Endothelial cell of umbilical vein (primary cell): ENCODE measurements around the gene ABTB2. TPM values are rescaled to one million over a fixed set of nuclear protein-coding genes. Genes with fewer than 3 reads are reported as not detected.

ENCODE experiments used
- BruUV-seq: library from RNA; stranded (reverse); fragments of 400-500 nt; replicated peaks from 2 replicates; lab custom pipeline; 2021; lab: Mats Ljungman, UMichigan
- CTCF ChIA-PET: fragments of 300-600, 350-600 bp; sonication (Branson Sonifier 250); formaldehyde crosslinking; loops from one replicate; lab custom pipeline; 2021; ENCODE audit warnings: antibody characterized with exemption, inconsistent platforms; lab: Charles Lee
- POLR2A ChIA-PET: fragments of 300-600, 350-600 bp; sonication (Branson Sonifier 250); formaldehyde crosslinking; loops from one replicate; lab custom pipeline; 2021; ENCODE audit warnings: antibody characterized with exemption, inconsistent platforms; lab: Charles Lee
- DNase-seq: peaks from one replicate; pipeline ENCODE4 v3.0.0-alpha.2; 2011; ENCODE audit warnings: low read depth, low spot score
- FAIRE-seq: peaks from 2 replicates; lab custom pipeline; 2011; peaks lifted over from hg19 to GRCh38; lab: Jason Lieb, UNC
- H2AFZ ChIP-seq: 2 replicates; pipeline ENCODE4 v1.6.0; 2012; ENCODE audit warnings: low read depth, low read length, control low read depth, inconsistent platforms
- H3K27ac ChIP-seq: 2 replicates; pipeline ENCODE4 v1.5.1; 2011; ENCODE audit warnings: low read depth, mild to moderate bottlenecking, control low read depth, low read length, moderate library complexity; ENCODE audit not compliant: insufficient read depth
- H3K27me3 ChIP-seq, 2 experiments: 2 replicates each; pipeline versions ENCODE4 v1.6.0 to v1.6.1; 2011; ENCODE audit warnings: low read length in 2 of 2, mixed read lengths in 1 of 2; ENCODE audit not compliant: control insufficient read depth in 2 of 2, insufficient read depth in 2 of 2
- H3K36me3 ChIP-seq, 2 experiments: 2 replicates in 1 of 2; 3 replicates in 1 of 2; pipeline ENCODE4 v1.5.1; 2011; ENCODE audit warnings: low read length in 2 of 2, mild to moderate bottlenecking in 1 of 2, moderate library complexity in 1 of 2; ENCODE audit not compliant: control insufficient read depth in 2 of 2, insufficient read depth in 2 of 2; ENCODE audit errors: extremely low read depth in 1 of 2
- H3K4me1 ChIP-seq: 3 replicates; pipeline ENCODE4 v1.5.1; 2011; ENCODE audit warnings: mild to moderate bottlenecking, low read length; ENCODE audit not compliant: control insufficient read depth, insufficient read depth; ENCODE audit errors: extremely low read depth
- H3K4me2 ChIP-seq: 2 replicates; pipeline ENCODE4 v1.6.1; 2011; ENCODE audit warnings: low read length, control low read depth, mixed read lengths; ENCODE audit not compliant: insufficient read depth
- H3K4me3 ChIP-seq, 3 experiments: fragments of 200-600 bp in 1 of 3; sonication (generic), shearing (Covaris generic) in 1 of 3; replicated peaks in 1 of 3; 2 replicates each; pipeline ENCODE4 v1.5.1; 2011 to 2016; ENCODE audit warnings: control low read depth in 3 of 3, low read length in 3 of 3, mild to moderate bottlenecking in 2 of 3, inconsistent platforms in 1 of 3, low read depth in 1 of 3, moderate library complexity in 1 of 3; ENCODE audit not compliant: insufficient read depth in 1 of 3
- H3K79me2 ChIP-seq: 2 replicates; pipeline ENCODE4 v1.6.0; 2012; ENCODE audit warnings: low read length, inconsistent platforms; ENCODE audit not compliant: control insufficient read depth, insufficient read depth
- H3K9ac ChIP-seq: replicated peaks from 2 replicates; pipeline ENCODE3; 2011; ENCODE audit warnings: low read length, control low read depth; ENCODE audit not compliant: insufficient read depth; ENCODE audit errors: extremely low read depth
- H3K9me1 ChIP-seq: replicated peaks from 3 replicates; pipeline ENCODE4 v1.6.0; 2011; ENCODE audit warnings: mild to moderate bottlenecking, low read length; ENCODE audit not compliant: control insufficient read depth, insufficient read depth; ENCODE audit errors: extremely low read depth
- H3K9me3 ChIP-seq: replicated peaks from 2 replicates; pipeline ENCODE4 v1.5.1; 2012; ENCODE audit warnings: low read length, inconsistent platforms; ENCODE audit not compliant: control insufficient read depth, insufficient read depth
- H4K20me1 ChIP-seq: replicated peaks from 2 replicates; pipeline ENCODE3; 2011; ENCODE audit warnings: mild to moderate bottlenecking, low read length; ENCODE audit not compliant: control insufficient read depth, insufficient read depth; ENCODE audit errors: extremely low read depth
- CTCF ChIP-seq, 2 donors: IDR thresholded peaks; 1 replicate in 1 of 2; 2 replicates in 1 of 2; pipeline ENCODE4 v1.5.1; 2011; ENCODE audit warnings: low read length in 2 of 2, mild to moderate bottlenecking in 2 of 2, moderate library complexity in 2 of 2, control low read depth in 1 of 2, inconsistent platforms in 1 of 2, low read depth in 1 of 2; ENCODE audit not compliant: insufficient read depth in 1 of 2; ENCODE audit errors: extremely low read depth in 1 of 2
- EZH2 ChIP-seq: IDR thresholded peaks from 2 replicates; pipeline ENCODE4 v1.6.1; 2012; ENCODE audit warnings: borderline replicate concordance, low read depth, mild to moderate bottlenecking, moderate library complexity, low read length, inconsistent platforms; ENCODE audit not compliant: severe bottlenecking
- FOS ChIP-seq: IDR thresholded peaks from 2 replicates; pipeline ENCODE4 v1.6.1; 2011; ENCODE audit warnings: mild to moderate bottlenecking, low read length, moderate library complexity, borderline replicate concordance; ENCODE audit not compliant: insufficient read depth
- GATA2 ChIP-seq: IDR thresholded peaks from 2 replicates; pipeline ENCODE4 v1.7.0; 2011; ENCODE audit warnings: low read depth, mild to moderate bottlenecking, moderate library complexity, mixed read lengths, low read length; ENCODE audit not compliant: insufficient read length, insufficient read depth
- JUN ChIP-seq: IDR thresholded peaks from 2 replicates; pipeline ENCODE4 v1.6.1; 2011; ENCODE audit warnings: borderline replicate concordance, low read depth; ENCODE audit not compliant: insufficient read length, insufficient read depth
- MAX ChIP-seq: IDR thresholded peaks from 2 replicates; pipeline ENCODE4 v1.6.1; 2011; ENCODE audit not compliant: insufficient read depth, insufficient read length
- MYC ChIP-seq: IDR thresholded peaks from one replicate; pipeline ENCODE4 v1.6.1; 2011; ENCODE audit warnings: mild to moderate bottlenecking, low read depth, low read length
- POLR2A ChIP-seq: IDR thresholded peaks from 2 replicates; pipeline ENCODE4 v1.6.1; 2012; ENCODE audit warnings: low read depth, mild to moderate bottlenecking, control low read depth, low read length
- POLR2AphosphoS5 ChIP-seq: IDR thresholded peaks from 2 replicates; pipeline ENCODE4 v1.6.1; 2012; ENCODE audit warnings: low read depth, mild to moderate bottlenecking, control low read depth, low read length, moderate library complexity; ENCODE audit not compliant: insufficient read depth
- dilution Hi-C: fragments of 300-500 bp; cut with MboI; formaldehyde crosslinking; loops from one replicate; pipeline ENCODE4 v1.15.0; 2019; ENCODE audit warnings: low sequenced_read_pairs; ENCODE audit not compliant: extremely low pct_ligation_motif_present
- intact Hi-C: fragments of 100-400 bp; cut with micrococcal nuclease; formaldehyde crosslinking; loops from one replicate; pipeline ENCODE4 v1.10.0; 2022
- polyA plus RNA-seq, 4 experiments: library from polyadenylated mRNA; depleted of rRNA in 3 of 4; stranded (reverse) in 3 of 4; unstranded in 1 of 4; fragments of >200 nt; gene quantifications; 2 replicates each; pipeline versions ENCODE4 v1.2.1 to v1.2.3, GENCODE V29; 2011 to 2012; ENCODE audit warnings: missing spikeins in 1 of 4
- total RNA-seq: library from RNA; stranded (reverse); gene quantifications from 2 replicates; pipeline ENCODE4 v1.2.3, GENCODE V29; 2021

The ABTB2 gene
- total and polyA plus RNA-seq, 2 donors (not counting 3 experiments of a cell fraction or from before 2014, with no cell fraction given), result 0.11 to 0.14 TPM

GRCh38 chr11:34328632-34328910 lies 29.2 kb downstream of the ABTB2 start:
- intact Hi-C loops (no loop called here), dilution Hi-C loops (no loop called here)
- Histone ChIP-seq H2AFZ (no peak overlapping the region), H3K79me2 (no peaks in the 10 kb centered on the region), H3K27me3 (peaks cover 2 to 11% of the 10 kb centered on the region in 2 experiments), H3K36me3 (no peaks in the 10 kb centered on the region), H3K4me1 (no peaks in the 10 kb centered on the region), H3K27ac (no peak overlapping the region), H3K4me3 (no peak overlapping the region), H3K4me2 (no peak overlapping the region), H4K20me1 (no peaks in the 10 kb centered on the region), H3K9me1 (no peaks in the 10 kb centered on the region), H3K9ac (no peak overlapping the region), H3K9me3 (no peaks in the 10 kb centered on the region)
- FAIRE-seq (no peak), DNase-seq (no peak)
- POLR2A ChIA-PET, result no interaction called here
- CTCF ChIA-PET, result interaction anchor here (0.9 to 1.5 kb wide), 2 partner anchors 12 to 14 kb away, joined by 3 to 5 read pairs; no protein-coding TSS in a partner anchor
- TF ChIP-seq MYC, result no peak
- TF ChIP-seq CTCF (IDR thresholded peaks at IDR 0.05; ENCODE audit: extremely low read depth in 1 of 2, insufficient read depth in 1 of 2, low read depth in 1 of 2, low read length in 2 of 2), result no peak
- no peak for TF ChIP-seq MAX
- TF ChIP-seq JUN, result no peak
- TF ChIP-seq GATA2, result no peak
- TF ChIP-seq POLR2AphosphoS5, result no peak
- TF ChIP-seq FOS, result no peak
- no peak for TF ChIP-seq EZH2
- no peak for TF ChIP-seq POLR2A
- BruUV-seq, result no TSS peak
